ENCODE results near the gene UBTF.

GRCh38 chr17:44253006-44253405, 33.5 kb upstream of the UBTF start:
- TF ChIP-seq ZNF384 (IDR thresholded peaks at IDR 0.05), result no peak
- no peak for TF ChIP-seq SP1 (IDR thresholded peaks at IDR 0.05)
- no peak for TF ChIP-seq FOXK2 (IDR thresholded peaks at IDR 0.05)
- no peak for TF ChIP-seq LEF1 (IDR thresholded peaks at IDR 0.05; ENCODE audit: borderline replicate concordance)
- no peak for TF ChIP-seq PKNOX1 (IDR thresholded peaks at IDR 0.05)
- no peak for TF ChIP-seq ELF4 (IDR thresholded peaks at IDR 0.05)
- no peak for TF ChIP-seq BHLHE40 (IDR thresholded peaks at IDR 0.05; ENCODE audit: borderline replicate concordance)
- no peak for TF ChIP-seq TARDBP (IDR thresholded peaks at IDR 0.05)
- TF ChIP-seq SUZ12 (IDR thresholded peaks at IDR 0.05), result no peak
- no peak for TF ChIP-seq HDGF (IDR thresholded peaks at IDR 0.05; ENCODE audit: borderline replicate concordance)
